Left renal pelvis (tissue), 4 donors: Measurements from ENCODE around the gene TMEM80. TPM values are rescaled to one million over a fixed set of nuclear protein-coding genes. Genes with fewer than 3 reads are reported as not detected.
"Not testable (repeated sequence)": the region's sequence is repeated elsewhere in the genome, so short reads cannot be mapped to it uniquely, and the experiment has no call there.

Experiments used
- DNase-seq, 4 donors: peaks; one replicate each; pipeline ENCODE4 v3.0.0-alpha.2; 2013; ENCODE audit warnings: low read depth in 4 of 4, low spot score in 3 of 4
- polyA plus RNA-seq, 4 donors: library from polyadenylated mRNA; unstranded; fragments of 120-200 nt; gene quantifications; one replicate each; pipeline ENCODE4 v1.2.1, GENCODE V29; 2013; ENCODE audit not compliant: insufficient read length in 4 of 4

TMEM80 gene
- 10 to 100 TPM; 26.8 to 59.8 (median 37.1) TPM for polyA plus RNA-seq

DNA sequence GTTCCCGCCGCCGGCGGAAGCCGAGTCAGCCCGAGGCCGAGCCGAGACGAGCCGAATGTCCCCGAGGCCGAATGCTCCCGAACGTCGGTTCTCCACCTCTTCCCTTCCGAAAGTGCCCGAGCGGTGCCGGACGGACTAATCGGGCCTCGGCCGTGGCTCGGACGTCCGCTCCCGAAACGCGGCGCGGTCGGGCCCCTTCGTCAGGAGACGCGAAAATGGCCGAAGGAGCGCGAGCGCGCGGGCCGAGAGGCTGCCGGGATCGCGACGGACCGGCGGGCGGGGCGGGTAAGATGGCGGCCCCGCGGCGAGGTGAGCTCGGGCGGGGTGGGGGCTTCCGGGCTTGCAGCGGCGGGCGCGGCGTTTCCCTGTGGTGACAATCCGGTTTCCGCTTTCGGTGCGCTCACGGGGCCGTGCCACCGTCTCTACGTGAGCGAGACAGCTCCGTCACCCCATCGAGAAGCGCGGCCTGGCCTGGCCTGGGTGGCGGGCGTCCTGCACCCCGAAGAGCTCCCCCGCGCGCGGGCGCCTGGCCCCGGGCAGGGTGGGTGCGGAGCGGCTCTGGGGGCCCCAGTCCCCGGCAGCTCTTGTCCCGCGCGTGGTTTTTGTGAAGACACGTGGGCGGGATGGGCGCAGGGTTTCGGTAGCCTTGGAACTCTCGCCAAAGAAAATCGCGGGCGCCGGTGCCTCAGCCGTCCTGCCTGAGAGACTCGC, at the start of gene TMEM80:
TSS of gene TMEM80 (plus strand) at position 279 of the 711 bp plus-strand sequence. CDS start at position 291, 12 bp downstream.
- DNase-seq: peak; percentile 94 to 98 (median 96)

DNA sequence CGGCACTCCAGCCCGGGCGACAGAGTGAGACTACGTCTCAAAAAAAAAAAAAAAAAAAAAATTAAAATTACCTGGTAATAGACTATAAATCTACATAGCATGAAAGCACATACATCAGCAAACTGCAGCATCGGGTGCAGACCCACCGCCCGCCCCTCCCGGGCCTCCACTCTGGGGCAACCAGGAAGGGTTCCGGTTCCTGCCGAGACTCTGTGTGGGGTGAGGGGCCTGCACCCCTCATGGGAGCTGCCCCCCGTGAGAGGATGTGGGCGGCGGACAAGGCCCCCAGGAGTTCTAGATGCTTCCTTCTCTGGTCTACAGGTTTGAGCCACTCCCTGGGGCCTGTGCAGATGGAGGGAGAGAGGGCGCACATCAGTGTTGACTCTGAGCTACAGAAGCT, 49.4 kb upstream of the TMEM80 start:
- no peak for DNase-seq

DNA sequence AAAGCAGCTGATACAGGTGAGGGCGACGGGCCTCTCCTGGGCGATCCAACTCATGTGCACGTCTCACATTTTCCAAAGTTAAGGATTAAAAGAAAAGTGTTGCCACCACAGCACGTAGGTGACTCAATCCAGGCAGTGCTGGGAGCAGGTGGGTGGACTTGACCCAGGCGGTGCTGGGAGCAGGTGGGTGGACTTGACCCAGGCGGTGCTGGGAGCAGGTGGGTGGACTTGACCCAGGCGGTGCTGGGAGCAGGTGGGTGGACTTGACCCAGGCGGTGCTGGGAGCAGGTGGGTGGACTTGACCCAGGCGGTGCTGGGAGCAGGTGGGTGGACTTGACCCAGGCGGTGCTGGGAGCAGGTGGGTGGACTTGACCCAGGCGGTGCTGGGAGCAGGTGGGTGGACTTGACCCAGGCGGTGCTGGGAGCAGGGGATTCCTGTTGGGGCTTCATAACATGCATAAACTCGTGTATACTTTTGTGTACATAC, 47.9 kb upstream of the TMEM80 start:
- DNase-seq: not testable (repeated sequence)

DNA sequence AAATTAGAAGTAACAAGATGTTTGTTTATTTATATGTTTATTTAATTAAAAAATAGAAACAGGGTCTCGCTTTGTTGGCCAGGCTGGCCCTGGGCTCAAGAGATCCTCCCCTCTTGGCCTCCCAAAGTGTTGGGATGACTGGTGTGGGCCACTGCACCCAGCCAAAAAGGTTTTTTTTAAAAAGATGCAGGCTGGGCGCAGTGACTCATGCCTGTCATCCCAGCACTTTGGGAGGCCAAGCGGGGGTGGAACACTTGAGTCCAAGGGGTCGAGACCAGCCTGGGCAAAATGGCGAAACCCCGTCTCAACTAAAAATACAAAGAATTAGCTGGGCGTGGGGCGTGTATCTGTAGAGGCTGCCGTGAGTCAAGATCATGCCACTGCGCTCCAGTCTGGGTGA, 45.1 kb upstream of the TMEM80 start:
- no peak for DNase-seq

DNA sequence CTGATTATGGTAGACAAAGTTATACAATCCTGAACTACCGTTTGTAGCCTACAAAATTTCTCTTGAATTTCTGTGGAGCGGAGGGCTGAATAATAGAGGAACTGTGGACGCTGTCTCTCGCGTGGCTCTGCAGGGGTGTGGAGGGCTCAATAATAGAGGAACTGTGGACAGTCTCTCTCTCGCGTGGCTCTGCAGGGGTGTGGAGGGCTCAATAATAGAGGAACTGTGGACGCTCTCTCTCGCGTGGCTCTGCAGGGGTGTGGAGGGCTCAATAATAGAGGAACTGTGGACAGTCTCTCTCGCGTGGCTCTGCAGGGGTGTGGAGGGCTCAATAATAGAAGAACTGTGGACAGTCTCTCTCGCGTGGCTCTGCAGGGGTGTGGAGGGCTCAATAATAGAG, 42.5 kb upstream of the TMEM80 start:
- DNase-seq: not testable (repeated sequence)

DNA sequence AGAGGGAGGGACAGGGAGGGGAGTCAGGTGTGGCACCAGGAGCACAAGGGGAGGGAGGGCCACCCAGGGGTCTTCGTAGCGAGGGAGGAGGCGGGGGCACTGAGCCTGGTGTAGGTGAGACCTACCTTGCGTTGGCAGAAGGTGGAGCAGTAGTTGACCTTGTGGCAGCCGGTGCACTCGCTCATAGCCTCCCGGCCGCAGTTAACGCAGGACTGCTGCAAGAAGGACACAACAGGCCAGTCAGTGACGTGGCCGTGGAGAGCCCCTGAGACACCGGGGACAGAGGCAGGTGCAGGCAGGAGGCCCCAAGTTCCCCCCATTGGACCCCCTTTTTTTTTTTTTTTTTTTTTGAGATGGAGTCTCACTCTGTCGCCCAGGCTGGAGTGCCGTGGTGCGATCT, 41.8 kb upstream of the TMEM80 start:
- no peak for DNase-seq

DNA sequence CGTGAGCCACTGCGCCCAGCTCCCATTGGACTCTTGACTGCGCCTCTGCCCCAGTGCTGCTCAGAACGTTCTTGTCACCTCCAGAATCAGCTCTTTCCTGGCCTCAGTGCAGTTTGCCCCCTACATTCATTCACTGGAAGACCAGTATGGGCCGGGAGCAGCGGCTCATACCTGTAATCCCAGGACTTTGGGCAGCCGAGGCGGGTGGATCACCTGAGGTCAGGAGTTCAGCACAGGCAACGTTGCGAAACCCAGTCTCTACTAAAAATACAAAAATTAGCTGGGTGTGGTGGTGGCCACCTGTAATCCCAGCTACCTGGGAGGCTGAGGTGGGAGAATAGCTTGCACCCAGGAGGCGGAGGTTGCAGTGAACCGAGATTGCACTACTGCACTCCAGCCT, 41.2 kb upstream of the TMEM80 start:
- DNase-seq: not testable (repeated sequence)

DNA sequence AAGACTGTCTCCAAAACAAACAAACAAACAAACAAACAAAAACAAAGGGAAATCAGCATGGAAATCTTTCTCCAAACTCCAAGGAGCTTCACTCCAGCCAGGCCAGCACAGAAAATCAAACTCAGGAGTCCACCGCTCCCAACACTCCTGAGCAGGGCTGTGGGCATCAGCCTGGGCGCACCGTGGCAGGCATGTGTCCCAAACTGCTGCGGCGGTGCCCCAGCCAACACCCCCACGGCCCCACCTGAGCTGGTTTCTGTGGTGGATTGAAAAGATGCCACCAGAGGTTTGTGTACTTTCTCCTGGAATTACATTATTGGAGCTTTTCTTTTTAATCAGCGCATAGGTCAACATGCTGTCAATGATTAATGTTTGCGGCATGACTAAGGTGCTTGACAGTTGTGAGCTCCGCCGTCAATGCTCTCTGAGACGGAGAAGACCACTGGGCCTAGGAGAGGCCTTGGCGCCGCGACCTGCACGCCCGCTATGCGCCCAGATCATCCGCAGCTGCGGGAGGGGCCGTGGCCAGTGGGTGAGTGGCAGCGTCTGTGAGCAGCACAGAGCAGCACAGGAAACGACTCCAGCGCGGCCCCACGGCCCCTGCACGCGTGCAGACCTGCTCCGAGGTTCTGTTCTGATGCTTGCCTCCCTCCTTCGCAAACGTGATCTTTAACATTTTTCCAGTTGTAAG, 40.4 kb upstream of the TMEM80 start:
- DNase-seq: no peak

DNA sequence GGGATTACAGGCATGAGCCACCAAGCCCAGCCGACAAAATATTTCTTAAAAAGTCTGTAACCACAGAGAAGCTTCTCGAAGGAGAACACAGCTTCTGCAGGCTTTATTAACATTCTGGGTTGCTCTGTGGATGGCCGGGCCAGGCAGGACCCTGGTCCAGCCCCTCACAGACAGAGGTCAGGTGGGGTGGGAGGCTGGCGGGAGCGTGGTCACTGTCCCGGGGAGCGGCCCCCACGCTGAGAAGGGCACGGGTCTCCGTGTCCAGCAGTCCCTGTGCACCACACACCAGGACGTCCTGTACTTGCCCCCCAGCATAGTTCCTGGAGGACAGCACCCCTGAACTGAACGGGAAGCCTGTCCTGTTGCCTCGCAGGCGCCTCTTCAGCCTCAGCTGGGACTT, 39.2 kb upstream of the TMEM80 start:
- no peak for DNase-seq

DNA sequence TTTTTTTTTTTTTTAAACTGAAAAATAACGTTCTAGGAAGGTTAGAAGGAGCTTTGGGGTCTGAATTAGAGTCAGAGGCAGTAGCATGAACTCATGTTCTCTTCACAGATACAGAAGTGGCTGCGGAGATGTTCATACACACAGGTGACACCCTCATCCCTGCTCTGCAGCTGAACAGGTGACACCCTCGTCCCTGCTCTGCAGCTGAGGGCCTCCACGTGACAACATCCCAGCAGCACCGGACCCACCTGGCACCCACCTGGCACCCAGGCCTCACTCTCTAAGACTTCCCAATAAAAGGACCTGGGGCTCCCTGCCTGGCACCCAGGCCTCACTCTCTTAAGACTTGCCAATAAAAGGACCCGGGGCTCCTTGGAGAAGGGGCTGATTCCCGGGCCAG, 38.8 kb upstream of the TMEM80 start:
- DNase-seq: no peak

DNA sequence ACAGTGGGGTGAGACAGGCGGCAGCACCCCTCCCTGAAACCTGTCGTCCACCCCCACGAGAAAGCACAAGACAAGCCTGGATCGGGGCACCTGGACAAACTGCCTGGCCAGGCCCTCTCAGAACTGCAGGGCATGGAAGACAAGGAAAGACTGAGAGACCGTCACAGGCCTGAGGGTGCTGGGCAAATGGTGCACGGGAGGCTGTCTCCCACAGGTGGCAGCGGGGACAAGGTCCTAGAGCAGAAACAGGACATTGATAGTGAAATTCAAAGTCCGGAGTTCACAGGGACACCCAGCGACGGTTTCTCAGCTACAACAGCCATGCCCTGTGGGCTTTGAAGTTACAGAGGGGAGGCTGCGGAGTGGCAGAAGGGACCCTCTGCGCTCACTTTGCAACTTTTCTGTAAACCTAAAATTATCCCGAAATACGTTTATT, 37.9 kb upstream of the TMEM80 start:
- no peak for DNase-seq

DNA sequence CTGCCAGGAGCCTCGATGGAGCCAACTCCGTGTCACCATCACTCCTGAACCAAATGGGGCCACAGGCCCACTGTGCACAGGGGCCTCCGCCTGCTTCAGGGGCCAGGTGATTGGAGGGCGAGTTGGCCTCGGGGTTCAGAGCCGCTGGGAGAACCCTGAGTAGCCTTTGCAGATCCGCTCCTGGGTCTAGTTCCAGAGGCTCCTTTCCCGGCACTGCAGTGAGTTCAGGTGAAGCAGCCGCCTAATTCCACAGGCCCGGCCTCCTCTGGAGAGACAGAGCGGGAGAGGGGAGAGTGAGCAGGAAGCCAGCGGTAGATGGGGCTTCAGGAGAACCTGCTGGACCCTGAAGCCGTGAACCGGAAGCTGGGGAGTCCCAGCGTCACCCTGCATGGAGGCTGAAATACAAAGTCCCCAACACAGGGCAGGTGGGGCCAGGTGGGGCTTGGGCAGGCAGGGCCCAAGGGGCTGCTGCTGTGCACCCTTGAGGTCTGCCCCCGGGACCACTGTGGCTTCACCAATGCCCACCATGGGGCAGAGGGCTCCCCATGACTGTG, 36.0 kb upstream of the TMEM80 start:
- DNase-seq: no peak

DNA sequence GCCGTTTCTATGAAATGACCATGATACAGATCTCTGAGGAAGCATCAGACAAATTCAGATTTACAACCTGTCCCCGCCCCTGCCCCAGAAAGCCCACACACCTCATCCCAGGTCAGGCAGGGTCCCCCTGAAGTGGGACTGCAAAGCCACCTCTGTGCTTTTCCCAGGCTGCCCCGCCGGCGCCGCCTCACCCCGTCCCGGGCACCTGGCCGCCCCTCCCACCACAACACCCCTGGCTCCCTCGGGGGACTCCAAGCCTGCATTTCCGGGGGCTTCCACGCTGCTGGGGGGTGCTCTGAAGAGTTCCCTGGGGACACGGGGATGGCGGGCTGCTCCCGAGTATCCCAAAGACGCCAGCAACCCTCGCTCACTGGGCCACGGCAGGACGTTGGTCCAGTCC, 35.3 kb upstream of the TMEM80 start:
- no peak for DNase-seq

DNA sequence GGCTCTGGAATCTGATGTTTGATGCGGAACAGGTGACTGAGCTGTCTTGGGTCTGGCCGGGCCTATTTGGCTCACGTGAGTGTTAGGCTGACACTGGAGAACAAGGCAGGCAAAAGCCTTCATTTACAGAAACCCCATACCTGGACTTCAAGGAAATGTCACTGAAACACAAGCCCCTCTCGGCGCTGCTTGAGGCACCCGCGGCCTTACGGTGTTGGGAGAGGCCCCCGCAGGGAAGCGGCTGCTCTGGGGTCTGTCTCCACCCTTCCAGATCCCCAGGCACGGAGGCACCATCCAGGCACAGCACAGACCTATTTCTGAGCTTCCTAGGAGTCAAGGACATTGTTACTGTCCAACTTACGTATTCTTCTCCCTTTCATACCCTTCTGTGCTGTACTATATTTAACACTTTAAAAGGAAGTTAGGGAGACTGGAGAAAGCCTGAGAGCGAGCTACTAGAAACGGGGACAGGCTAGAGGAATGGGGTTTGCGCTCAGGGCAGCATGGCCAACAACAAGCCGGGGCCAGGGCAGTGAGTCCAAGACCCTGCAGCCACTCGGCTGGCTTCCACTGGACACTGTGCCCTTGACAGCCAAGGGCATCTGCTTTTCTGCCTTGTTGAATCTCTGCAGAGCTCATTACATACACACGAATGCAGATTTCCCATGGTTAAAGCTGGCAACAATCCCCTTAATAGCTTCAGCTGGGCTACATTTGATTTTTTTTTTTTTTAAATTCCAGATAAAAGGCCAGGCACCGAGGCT, 34.8 kb upstream of the TMEM80 start:
- DNase-seq: no peak

DNA sequence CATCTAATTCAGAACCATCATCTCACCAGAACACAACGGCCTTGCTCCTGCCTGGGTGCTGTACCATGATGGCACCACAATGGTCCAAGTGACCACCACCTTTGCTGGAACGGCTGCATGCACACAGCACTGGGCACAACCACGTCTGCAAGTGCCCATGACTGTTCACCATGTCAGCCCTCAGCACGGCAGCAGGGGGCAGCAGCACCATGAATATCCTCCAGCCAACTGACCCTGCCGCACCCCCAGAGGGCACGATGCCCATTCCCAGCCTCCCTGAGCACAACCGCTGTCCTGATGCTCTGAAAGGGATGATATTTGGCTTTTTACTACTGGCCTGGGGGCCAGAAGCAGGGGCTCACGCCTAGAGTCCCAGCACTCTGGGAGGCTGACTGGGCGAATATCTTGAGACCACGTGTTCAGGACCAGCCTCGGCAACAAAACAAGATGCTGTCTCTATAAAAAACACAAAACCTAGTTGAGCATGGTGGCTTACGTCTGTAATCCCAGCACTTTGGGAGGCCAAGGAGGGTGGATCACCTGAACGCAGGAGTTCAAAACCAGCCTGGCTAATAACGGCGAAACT, 32.8 kb upstream of the TMEM80 start:
- DNase-seq: no peak

DNA sequence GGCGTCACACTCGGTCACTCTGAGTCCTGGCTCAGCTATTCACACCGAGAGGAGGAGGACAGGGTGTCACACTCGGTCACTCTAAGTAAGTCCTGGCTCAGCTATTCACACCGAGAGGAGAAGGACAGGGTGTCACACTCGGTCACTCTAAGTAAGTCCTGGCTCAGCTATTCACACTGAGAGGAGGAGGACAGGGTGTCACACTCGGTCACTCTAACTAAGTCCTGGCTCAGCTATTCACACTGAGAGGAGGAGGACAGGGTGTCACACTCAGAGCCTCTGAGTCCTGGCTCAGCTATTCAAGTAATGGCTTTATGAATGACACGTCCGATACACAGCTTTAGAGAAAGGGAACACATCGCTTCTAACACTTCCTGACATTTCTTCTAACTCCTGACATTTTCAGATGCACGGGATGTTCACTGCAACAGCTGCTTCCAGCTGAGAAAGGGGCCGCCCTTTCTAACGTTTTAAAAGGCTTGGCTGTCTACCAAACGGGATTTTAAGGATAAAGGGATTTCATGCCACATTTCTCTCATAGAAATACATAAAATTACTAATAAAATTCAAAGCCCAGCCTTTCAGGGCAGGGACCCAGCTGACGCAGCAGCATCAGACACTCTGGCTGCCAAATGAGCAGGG, 30.4 kb upstream of the TMEM80 start:
- peak in 2 of 4 donors; percentile 14 to 26 for DNase-seq

DNA sequence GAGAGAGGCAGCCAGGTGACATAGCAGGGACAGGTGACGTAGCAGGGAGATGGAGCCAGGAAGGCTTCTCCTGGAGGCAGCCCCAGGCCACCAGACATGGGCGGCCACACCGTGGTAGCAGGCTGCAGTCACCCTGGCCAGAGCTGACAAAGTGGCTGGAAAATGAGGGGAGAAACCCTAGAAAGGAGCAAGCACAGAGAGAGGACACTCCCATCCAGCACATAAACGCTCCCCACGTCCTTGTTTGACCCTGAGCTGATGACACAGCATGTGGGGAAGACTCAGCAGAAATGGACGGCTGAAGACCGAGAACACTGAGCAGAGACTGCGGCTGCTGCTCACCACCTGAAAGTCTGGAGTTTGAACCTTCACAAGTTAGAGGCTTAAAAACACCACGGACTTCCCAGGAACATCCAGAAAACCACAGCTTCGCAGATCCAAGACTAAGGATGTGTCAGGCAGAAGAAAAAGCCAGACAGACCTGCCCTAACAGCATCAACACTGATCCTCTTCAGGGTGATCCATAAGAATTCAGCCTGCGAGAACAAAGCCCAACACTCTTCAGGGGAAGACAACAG, 29.8 kb upstream of the TMEM80 start:
- no peak for DNase-seq

DNA sequence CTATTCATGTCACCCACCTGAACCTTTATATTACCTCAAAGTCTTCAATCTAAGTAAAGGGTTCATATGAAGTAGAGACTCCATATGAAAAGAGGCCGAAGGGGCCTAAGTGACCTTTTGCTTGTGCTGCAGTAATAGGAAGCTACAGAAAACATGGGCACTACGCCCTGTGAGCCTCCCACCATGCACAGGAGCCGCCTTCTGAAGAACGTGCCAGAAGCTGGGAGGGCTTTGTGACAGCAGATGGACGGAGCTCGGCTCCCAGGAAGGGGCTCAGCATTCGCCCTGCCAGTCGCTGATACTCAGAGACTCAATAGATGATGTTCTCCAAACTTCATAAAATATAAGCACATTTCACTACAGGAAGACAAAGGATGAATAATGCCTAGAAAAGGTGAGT, 21.8 kb upstream of the TMEM80 start:
- no peak for DNase-seq

DNA sequence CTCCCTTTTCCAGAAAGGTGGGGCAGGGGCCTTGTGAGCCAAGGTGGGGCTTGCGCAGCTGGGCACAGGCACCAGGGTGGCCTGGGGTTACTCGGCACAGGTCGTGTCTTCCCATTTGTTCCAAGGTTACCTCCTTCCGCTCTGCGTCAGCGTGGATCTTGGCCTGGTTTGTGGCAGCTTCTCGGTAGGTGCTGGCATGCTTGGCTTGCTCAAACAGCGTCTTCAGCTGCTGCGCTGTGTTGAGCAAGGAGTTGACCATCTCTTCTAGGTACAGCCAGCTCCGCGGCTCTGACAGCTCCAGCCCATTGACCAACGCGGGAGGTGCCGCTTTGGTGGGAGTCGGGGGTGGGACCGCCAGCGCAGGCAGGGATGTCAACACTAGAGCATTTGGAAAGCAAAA, 21.2 kb upstream of the TMEM80 start:
- no peak for DNase-seq

DNA sequence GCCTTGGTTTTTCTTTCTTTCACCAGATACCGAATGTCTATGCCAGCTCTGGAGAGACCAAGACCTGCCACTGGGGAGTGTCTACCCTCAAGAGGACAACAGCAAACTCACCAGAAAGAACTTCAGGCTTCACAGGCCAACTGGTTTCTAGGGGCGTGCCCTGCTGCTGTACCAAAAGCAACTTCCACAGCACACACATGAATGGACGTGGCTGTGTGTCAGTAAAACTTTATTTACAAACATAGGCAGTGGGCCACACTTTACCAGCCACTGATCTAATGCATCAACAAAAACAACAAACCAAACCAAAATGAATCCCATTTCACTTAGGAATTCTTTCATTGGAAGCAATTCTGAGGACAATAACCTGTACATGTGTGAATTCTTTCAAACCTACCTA, 17.3 kb upstream of the TMEM80 start:
- no peak for DNase-seq
